HUES6 (cell line): ENCODE data around the gene PEX16.

Source experiments
- H3K27ac ChIP-seq: 2 replicates; pipeline ENCODE4 v1.7.0; 2013; ENCODE audit warnings: low read depth, mild to moderate bottlenecking, low read length, inconsistent platforms
- H3K27me3 ChIP-seq: 2 replicates; pipeline ENCODE4 v1.6.1; 2013; ENCODE audit warnings: low read length; ENCODE audit not compliant: control insufficient read depth, insufficient read depth
- H3K36me3 ChIP-seq: 2 replicates; pipeline ENCODE4 v1.6.1; 2013; ENCODE audit warnings: low read length; ENCODE audit not compliant: control insufficient read depth, insufficient read depth
- H3K4me1 ChIP-seq: 2 replicates; pipeline ENCODE4 v1.6.1; 2013; ENCODE audit warnings: low read length; ENCODE audit not compliant: control insufficient read depth, insufficient read depth
- H3K4me3 ChIP-seq: 2 replicates; pipeline ENCODE4 v1.5.1; 2013; ENCODE audit warnings: low read depth, low read length
- H3K9ac ChIP-seq: one replicate; pipeline ENCODE4 v1.6.1; 2013; ENCODE audit warnings: mild to moderate bottlenecking, low read length
- H3K9me3 ChIP-seq: 2 replicates; pipeline ENCODE4 v1.6.1; 2013; ENCODE audit warnings: low read depth, low read length; ENCODE audit not compliant: control insufficient read depth, insufficient read depth

Gene PEX16

GRCh38 chr11:45924036-45924915 lies 6.6 kb upstream of the PEX16 start:
- no peak overlapping the region for H3K9ac ChIP-seq
- H3K4me1 ChIP-seq = peaks cover 25% of the 10 kb centered on the region
- H3K36me3 ChIP-seq = peaks cover 28% of the 10 kb centered on the region
- no peaks in the 10 kb centered on the region for H3K9me3 ChIP-seq
- peaks cover 42% of the 10 kb centered on the region for H3K27me3 ChIP-seq
- H3K27ac ChIP-seq = no peak overlapping the region
- H3K4me3 ChIP-seq = no peak overlapping the region

GRCh38 chr11:45922425-45923082 lies 4.9 kb upstream of the PEX16 start, which contains the start of gene LARGE2:
Gene LARGE2 (plus strand): TSS chr11:45922656. CDS start chr11:45922883, 227 bp downstream.
- Histone ChIP-seq H3K9me3 (no peaks in the 10 kb centered on the region), H3K9ac (peak within 1 kb of the TSS; percentile 74), H3K36me3 (peaks cover 17% of the 10 kb centered on the region), H3K27me3 (peaks cover 42% of the 10 kb centered on the region), H3K27ac (peak within 1 kb of the TSS; percentile 75; the same call in 1 of the 2 replicates), H3K4me3 (peak within 1 kb of the TSS; percentile 71), H3K4me1 (peaks cover 29% of the 10 kb centered on the region)

GRCh38 chr11:45921561-45922424 lies 4.1 kb upstream of the PEX16 start:
- H3K9me3 ChIP-seq = no peaks in the 10 kb centered on the region
- H3K9ac ChIP-seq = peak overlapping the region; percentile 74
- H3K36me3 ChIP-seq = peaks cover 12% of the 10 kb centered on the region; the same call in 1 of the 2 replicates
- H3K27ac ChIP-seq = peak overlapping the region; percentile 75; the same call in 1 of the 2 replicates
- peaks cover 42% of the 10 kb centered on the region for H3K27me3 ChIP-seq
- peaks cover 33% of the 10 kb centered on the region for H3K4me1 ChIP-seq
- H3K4me3 ChIP-seq = peak overlapping the region; percentile 71

- Histone ChIP-seq H3K9me3 (no peaks in the 10 kb centered on the region), H3K4me1 (peaks cover 33% of the 10 kb centered on the region), H3K27ac (no peak overlapping the region), H3K36me3 (peaks cover 5% of the 10 kb centered on the region; the same call in 1 of the 2 replicates), H3K4me3 (peak overlapping the region; percentile 71), H3K27me3 (peaks cover 42% of the 10 kb centered on the region), H3K9ac (peak overlapping the region; percentile 74)
These were observed 3.1 kb upstream of the PEX16 start for GRCh38 chr11:45920531-45921477.

GRCh38 chr11:45919806-45920530 lies 2.3 kb upstream of the PEX16 start:
- Histone ChIP-seq H3K4me3 (no peak overlapping the region), H3K9ac (no peak overlapping the region), H3K36me3 (peaks cover 11% of the 10 kb centered on the region), H3K27ac (no peak overlapping the region), H3K27me3 (peaks cover 42% of the 10 kb centered on the region), H3K4me1 (peaks cover 33% of the 10 kb centered on the region), H3K9me3 (no peaks in the 10 kb centered on the region)

- H3K36me3 ChIP-seq = peaks cover 19% of the 10 kb centered on the region
- peak overlapping the region; percentile 86 for H3K4me3 ChIP-seq
- peaks cover 32% of the 10 kb centered on the region for H3K4me1 ChIP-seq
- H3K27me3 ChIP-seq = peaks cover 35% of the 10 kb centered on the region
- no peaks in the 10 kb centered on the region for H3K9me3 ChIP-seq
- H3K9ac ChIP-seq = no peak overlapping the region
- H3K27ac ChIP-seq = no peak overlapping the region
These were observed 1.4 kb upstream of the PEX16 start for GRCh38 chr11:45918962-45919675.

GRCh38 chr11:45918331-45918941 lies 759 bp upstream of the PEX16 start:
- Histone ChIP-seq H3K9ac (peak overlapping the region; percentile 74), H3K4me1 (peaks cover 29% of the 10 kb centered on the region), H3K4me3 (peak overlapping the region; percentile 86), H3K9me3 (no peaks in the 10 kb centered on the region), H3K27me3 (peaks cover 31% of the 10 kb centered on the region), H3K27ac (peak overlapping the region; percentile 48; the same call in 1 of the 2 replicates), H3K36me3 (peaks cover 26% of the 10 kb centered on the region)

GRCh38 chr11:45917286-45917622 lies 423 bp downstream of the PEX16 start:
- Histone ChIP-seq H3K27ac (peak overlapping the region; percentile 29; the same call in 1 of the 2 replicates), H3K36me3 (peaks cover 31% of the 10 kb centered on the region), H3K4me3 (peak overlapping the region; percentile 86), H3K27me3 (peaks cover 20% of the 10 kb centered on the region; the same call in 1 of the 2 replicates), H3K9ac (peak overlapping the region; percentile 74), H3K4me1 (peaks cover 29% of the 10 kb centered on the region), H3K9me3 (no peaks in the 10 kb centered on the region)

GRCh38 chr11:45915446-45915845 lies 2.2 kb downstream of the PEX16 start:
- Histone ChIP-seq H3K4me1 (peaks cover 15% of the 10 kb centered on the region), H3K9me3 (no peaks in the 10 kb centered on the region), H3K36me3 (peaks cover 43% of the 10 kb centered on the region), H3K27me3 (peaks cover 2% of the 10 kb centered on the region; the same call in 1 of the 2 replicates), H3K27ac (no peak overlapping the region), H3K4me3 (no peak overlapping the region), H3K9ac (no peak overlapping the region)
